ENCODE measurements around the gene FAM222A.

Gene FAM222A

DNA sequence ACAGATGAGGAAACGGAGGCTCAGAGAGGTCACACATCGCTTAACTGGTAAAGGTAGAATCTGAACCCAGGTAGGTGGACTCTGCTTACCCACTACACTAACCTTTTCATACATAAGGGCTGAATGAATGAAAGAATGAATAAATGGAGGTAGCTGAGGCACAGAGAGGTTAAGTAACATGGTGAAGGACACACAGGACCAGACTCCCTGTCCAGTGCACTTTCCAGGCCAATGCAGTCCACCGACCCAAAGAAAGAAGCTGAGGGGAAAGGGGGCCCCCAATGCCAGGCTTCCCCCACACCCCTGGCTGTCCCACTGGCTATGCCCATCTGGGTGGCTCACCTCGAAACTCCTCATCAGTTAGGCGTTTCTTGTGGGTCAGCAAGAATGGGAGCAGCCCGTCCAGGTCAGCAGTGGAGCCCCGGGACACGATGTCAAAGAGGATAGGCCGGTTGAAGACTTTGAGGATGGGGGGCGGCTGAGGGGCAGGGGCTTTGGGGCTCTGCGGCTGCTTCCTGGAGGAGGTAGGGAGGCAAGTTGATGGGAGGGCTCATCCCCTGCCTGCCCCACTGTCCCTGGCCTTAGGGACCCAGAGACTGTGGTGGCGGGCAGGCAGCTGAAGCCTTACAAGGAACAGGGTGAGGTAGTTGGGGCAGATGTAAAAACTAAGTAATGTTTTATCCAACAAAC, 94.5 kb downstream of the FAM222A start:
- DNase-seq: no peak

DNA sequence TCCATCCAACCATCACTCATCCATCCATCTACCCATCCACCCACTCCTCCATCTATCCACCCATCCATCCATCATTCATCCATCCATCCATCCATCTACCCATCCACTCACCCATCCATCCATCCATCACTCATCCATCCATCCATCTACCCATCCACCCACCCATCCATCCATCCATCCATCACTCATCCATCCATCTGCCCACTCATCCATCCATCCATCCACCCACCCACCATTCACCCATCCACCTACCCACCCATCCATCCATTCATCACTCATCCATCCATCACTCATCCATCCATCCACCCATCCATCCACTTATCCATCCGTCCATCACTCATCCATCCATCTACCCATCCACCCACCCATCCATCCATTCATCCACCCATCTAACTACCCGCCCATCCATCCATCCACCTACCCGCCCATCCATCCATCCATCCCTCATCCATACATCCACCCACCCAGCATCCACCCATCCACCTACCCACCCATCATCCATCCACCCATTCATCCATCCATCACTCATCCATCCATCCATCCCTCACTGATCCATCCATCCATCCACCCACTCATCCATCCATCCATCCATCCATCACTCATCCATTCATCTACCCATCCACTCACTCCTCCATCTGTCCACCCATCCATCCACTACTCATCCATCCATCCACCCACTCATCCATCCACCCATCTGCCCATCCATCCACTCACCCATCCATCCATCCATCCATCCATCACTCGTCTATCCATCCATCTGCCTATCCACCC, 95.4 kb downstream of the FAM222A start:
- DNase-seq: no peak

DNA sequence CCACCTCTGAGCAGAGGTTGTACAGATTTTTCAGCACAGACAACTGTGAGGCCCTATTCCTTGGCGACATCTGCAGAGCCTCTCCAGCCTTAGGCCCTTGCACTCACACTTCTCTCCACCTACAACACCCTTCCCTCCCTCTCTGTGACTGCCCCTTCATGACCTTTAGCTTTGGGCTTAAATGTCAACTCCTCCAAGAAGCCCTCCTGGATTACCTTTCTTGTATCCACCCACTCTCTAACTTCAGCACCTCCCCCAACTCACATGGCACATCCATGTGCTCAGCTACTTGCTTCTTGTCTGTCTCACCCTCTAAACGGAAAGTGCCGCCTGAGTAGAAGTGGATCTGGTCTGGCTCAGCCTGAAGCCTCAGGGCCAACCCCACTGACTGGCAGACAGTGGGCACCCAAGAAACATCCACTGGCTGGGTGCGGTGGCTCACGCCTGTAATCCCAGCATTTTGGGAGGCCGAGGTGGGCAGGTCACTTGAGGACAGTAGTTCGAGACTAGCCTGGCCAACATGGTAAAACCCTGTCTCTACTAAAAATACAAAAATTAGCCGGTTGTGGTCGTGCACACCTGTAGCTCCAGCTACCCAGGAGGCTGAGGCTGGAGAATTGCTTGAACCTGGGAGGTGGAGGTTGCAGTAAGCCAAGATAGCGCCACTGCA, 97.5 kb downstream of the FAM222A start:
- DNase-seq: no peak

DNA sequence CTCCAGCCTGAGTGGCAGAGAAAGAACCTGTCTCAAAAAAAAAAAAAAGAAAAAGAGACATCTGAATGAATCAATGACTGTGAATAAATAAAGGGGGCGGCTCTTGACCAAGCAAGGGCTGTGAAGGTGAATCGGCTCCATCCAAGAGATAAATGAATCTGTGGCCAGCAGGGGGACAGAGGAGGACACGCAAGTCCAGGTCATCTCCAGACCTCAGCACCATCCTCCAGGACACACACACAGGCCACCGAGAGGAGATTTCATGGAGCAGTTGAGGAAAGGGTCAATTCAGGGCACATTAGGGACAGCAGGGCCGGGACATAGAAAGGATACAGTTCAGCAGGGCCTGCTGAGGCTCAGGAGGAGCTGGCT, 98.0 kb downstream of the FAM222A start:
- no peak for DNase-seq

DNA sequence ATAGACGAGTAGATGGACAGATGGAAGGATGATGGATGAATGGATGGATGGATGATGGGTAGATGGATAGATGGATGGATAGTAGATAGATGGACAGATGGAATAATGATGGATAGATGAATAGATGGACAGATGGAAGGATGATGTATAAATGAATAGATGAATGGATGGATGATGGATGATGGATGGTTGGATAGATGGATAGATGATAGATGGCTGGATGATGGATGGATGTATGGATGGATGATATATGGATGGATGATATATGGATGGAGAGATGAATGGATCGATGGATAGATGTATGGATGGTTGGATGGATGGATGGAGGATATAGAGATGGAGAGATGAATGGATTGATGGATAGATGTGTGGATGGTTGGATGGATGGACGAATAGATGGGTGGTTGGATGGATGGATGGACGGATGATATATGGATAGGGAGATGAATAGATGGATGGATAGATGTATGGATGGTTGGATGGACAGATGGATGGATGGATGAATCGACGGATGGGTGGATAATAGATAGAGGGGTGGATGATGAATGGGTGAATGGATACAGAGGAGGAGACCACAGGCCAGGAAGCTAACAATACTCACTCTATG, 100.3 kb downstream of the FAM222A start:
- DNase-seq: no peak

DNA sequence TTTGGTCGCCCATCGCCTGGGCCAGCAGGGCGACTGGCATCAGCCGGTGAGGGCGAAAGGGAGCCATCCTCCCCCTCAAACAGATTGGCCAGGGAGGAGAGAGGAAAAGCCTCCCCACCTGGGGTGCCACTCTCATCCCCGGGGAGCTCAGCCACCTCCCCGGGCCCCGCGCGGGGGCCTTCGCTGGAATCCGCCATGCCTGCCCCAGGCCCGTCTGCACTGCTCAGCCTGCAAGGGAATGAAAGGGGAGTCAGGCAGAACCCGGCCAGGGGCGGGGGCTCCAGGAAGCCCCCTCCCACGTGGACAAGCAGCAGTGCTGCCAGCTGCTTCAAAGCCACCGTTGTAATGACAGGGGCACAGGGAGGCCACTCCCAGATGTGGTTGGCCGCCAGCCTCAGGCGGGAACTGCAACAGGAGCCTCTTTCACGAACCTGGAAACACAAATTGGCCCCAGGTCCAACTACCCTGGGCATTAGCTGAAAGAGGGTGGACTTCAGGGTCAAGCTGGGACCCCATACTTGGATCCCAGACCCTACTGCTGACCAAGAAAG, 101.0 kb downstream of the FAM222A start:
- no peak for DNase-seq

DNA sequence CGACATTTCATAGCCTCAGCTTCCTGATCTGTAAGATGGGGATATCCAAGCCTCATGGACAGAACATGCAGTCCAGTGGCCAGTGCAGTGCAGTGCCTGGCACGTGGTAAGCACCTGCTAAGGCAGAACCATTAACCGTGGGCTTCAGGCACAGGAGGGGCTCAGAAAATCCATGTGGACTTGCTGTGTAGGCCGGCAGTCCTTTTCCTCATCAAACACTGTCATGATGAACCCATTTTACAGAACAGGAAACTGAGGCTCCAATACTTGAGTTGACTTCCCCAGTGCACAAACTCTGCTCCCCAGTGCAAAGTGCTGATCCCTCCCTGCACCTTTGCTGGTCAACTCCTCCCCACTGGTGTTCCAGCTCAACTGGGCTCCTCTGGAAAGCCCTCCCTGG, 101.6 kb downstream of the FAM222A start:
- DNase-seq: no peak

DNA sequence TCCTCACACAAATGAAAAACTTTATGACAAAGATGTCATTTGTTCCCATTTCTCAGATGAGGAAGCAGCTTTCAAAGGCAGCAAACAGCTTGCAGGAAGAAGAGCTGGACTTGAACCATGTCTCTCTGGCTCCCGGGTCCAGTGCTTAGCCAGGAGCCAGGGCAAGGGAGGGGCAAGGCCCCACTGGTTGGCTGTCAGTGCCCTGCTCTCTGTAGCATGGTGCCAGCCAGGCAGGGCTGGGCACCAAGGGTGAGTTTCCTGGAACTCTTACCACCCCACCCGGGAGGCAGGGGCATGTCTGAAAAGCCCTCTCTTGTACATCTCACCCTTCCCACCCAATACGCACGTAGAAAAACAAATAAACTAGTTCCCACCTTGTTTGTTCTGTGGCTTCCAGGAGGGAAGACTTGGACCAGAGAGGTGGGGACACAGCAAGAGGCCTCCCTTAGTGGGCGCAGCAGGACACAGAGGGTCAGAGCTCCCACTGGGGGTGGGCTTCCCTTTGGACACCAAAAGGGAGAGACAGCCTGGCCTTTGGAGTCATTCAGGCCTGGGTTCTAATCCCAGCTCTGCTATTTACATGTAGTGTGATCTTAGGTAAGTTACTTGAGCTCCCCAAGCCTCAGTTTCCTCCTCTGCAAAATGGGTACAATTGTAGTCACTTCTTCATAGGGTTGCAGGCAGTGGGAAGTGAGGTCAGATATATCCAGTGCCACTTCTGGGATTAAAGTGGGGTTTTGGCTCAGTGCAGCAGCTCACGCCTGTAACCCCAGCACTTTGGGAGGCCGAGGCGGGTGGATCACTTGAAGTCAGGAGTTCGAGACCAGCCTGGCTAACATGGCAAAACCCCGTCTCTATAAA, 102.4 kb downstream of the FAM222A start:
- no peak for DNase-seq

DNA sequence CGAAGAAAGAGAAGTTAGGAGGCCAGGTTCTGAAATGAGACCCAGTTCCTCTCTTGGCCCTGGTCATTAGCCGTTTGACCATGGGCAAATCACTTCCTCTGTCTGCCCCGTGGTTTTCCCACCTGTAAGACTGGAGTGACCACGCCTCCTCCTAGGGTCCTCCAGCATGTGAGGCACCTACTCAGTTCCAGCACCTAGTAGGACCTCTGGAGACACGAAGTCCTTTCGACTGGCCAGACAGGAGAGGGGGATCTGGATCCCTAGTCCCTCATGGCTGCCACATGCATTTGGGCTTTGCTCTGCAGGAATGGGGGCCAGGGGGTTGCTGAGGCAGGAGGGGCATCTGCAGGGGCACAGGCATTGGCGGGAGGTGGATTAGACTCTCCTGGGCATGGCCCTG, 103.2 kb downstream of the FAM222A start:
- DNase-seq: no peak

DNA sequence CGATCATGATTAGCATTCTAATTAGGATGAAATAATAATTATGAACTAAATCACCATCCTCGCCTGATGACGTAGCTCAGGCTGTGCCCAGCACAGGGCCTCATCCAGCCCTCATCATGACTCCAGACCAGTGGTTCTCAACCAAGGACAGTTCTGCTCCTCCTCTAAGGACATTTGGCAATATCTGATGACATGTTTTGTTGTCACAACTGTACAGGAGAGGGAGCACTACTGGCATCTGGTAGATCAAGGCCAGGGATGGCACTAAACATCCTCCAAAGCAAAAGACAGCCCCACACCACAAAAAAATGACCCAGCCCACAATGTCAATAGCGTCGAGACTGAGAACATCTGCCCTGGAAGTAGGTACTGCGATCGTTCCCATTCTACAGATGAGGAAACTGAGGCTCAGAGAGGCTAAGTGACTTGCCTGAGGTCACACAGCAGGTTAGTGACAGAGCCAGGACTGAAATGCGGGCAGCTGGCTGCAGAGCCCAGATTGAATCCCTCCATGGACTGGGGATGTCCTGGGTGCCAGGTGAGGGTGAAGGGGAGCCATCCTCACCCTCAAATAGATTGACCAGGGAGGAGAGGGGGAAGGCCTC, 104.1 kb downstream of the FAM222A start:
- no peak for DNase-seq

DNA sequence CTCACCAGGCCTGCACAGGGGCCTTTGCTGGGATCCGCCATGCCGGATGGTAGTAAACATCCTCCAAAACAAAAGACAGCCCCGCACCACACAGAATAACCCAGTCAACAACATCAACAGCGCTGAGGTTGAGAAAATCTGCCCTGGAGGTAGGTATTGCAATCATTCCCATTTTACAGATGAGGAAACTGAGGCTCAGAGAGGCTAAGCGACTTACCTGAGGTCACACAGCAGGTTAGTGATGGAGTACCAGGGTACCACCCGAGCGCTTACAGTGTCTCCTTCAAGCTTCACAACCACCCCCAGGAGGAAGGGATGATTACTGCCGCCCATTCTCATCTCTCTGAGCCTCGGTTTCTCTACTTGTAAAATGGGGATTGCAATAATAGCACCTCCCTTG, 104.6 kb downstream of the FAM222A start:
- DNase-seq: no peak

DNA sequence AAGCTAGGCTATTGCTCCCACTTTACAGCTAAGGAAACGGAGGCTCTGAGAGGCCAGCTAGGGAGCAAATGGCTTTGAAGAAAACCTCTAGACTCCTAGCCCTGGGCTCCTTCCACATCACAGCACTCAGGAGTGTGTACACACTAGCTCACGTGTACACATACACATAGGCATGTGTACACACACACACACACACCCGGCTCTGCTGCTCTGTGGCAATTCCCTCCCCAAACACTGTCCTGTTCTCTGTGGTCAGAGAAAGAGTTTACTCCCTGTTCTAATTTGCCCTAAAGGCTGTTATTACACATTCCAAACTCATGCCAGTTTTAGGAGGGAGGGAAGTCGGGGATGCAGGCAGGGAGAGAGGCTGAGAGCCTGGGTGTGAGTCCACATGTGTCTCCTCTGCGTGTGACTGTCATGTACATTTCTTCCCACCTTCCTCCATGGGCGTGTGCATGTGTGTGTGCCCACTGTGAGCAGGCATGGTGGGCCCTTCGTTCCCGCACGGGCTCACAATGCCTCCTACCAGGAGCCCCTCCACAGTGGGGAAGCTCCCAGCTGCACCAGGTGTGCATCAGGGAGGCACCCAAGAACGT, 105.4 kb downstream of the FAM222A start:
- DNase-seq: no peak

Measured in SHP77 treated with DMSO at 0.1 percent for 48 hours (cell line).